Smooth muscle cell of the brain vasculature (primary cell): ENCODE measurements around the gene KCNH2.
"Not testable (repeated sequence)": the region's sequence is repeated elsewhere in the genome, so short reads cannot be mapped to it uniquely, and the experiment has no call there.

Experiments used
- DNase-seq: peaks from one replicate; pipeline ENCODE4 v3.0.0-alpha.2; 2012; ENCODE audit warnings: low read depth, low spot score

Gene KCNH2

GRCh38 chr7:150934045-150934766 is 43.9 kb downstream of the KCNH2 start:
- no peak for DNase-seq

- DNase-seq: no peak
These were observed 46.8 kb downstream of the KCNH2 start for GRCh38 chr7:150931199-150931869.

- DNase-seq: no peak
These were observed 49.6 kb downstream of the KCNH2 start for GRCh38 chr7:150928541-150928940.

GRCh38 chr7:150927956-150928344 is 50.2 kb downstream of the KCNH2 start:
- peak; percentile 10 for DNase-seq

GRCh38 chr7:150927157-150927955 is 50.8 kb downstream of the KCNH2 start:
- DNase-seq: no peak

GRCh38 chr7:150926066-150926465 is 52.1 kb downstream of the KCNH2 start:
- no peak for DNase-seq

- no peak for DNase-seq
These were observed 53.7 kb downstream of the KCNH2 start for GRCh38 chr7:150924369-150924781.

GRCh38 chr7:150923802-150924201 is 54.3 kb downstream of the KCNH2 start:
- no peak for DNase-seq

GRCh38 chr7:150923196-150923595 is 54.9 kb downstream of the KCNH2 start:
- DNase-seq: no peak

GRCh38 chr7:150919160-150919559 is 59.0 kb downstream of the KCNH2 start:
- DNase-seq: no peak

- DNase-seq: no peak
These were observed 59.7 kb downstream of the KCNH2 start for GRCh38 chr7:150918378-150918777.

- DNase-seq: no peak
These were observed 60.2 kb downstream of the KCNH2 start for GRCh38 chr7:150917969-150918368.

- no peak for DNase-seq
These were observed 61.5 kb downstream of the KCNH2 start for GRCh38 chr7:150916670-150917069.

- DNase-seq: no peak
These were observed 63.2 kb downstream of the KCNH2 start for GRCh38 chr7:150914966-150915365.

- DNase-seq: no peak
These were observed 63.9 kb downstream of the KCNH2 start for GRCh38 chr7:150914196-150914595.

- DNase-seq: no peak
These were observed 65.7 kb downstream of the KCNH2 start for GRCh38 chr7:150912427-150912826.

GRCh38 chr7:150911590-150912267 is 66.4 kb downstream of the KCNH2 start:
- no peak for DNase-seq

- no peak for DNase-seq
These were observed 67.1 kb downstream of the KCNH2 start for GRCh38 chr7:150910996-150911422.

- not testable (repeated sequence) for DNase-seq
These were observed 67.7 kb downstream of the KCNH2 start for GRCh38 chr7:150910305-150910995.

GRCh38 chr7:150909200-150909995 is 68.7 kb downstream of the KCNH2 start:
- DNase-seq: no peak
